Loucy (cell line): ENCODE measurements around the gene DNALI1.

Source experiments
- CTCF ChIP-seq: fragments of 200-600 bp; sonication (generic); conservative IDR thresholded peaks from 2 replicates; pipeline ENCODE4 v1.5.1; 2014; ENCODE audit warnings: mild to moderate bottlenecking, antibody characterized with exemption, low read length
- EZH2phosphoT487 ChIP-seq: fragments of 200-600 bp; IDR thresholded peaks from 2 replicates; pipeline ENCODE4 v1.6.1; 2018; ENCODE audit warnings: antibody characterized with exemption, mild to moderate bottlenecking, moderate library complexity, borderline replicate concordance

GRCh38 chr1:37559080-37559479 lies 2.3 kb downstream of the DNALI1 start:
- no peak for TF ChIP-seq CTCF
- no peak for TF ChIP-seq EZH2phosphoT487
